Measurements from ENCODE around the gene TCHP. TPM values are rescaled to one million over a fixed set of nuclear protein-coding genes. Genes with fewer than 3 reads are reported as not detected.

TCHP gene
- total and polyA plus RNA-seq, 7 experiments from 2014 or later: 10.1 to 40.0 (median 29.8) TPM

GRCh38 chr12:109912855-109913321 lies 12.8 kb downstream of the TCHP start:
- Mint-ChIP-seq H3K4me3 (no peak overlapping the region), H3K27me3 (no peaks in the 10 kb centered on the region), H3K4me1 (peaks cover 0 to 6% (median 0%) of the 10 kb centered on the region in 7 donors), H3K27ac (no peak overlapping the region), H3K9me3 (no peaks in the 10 kb centered on the region), H3K36me3 (peaks cover 11 to 58% (median 21%) of the 10 kb centered on the region in 5 donors)
- no peaks in the 10 kb centered on the region for H3K9me3 ChIP-seq (ENCODE audit: control insufficient read depth in 2 of 3, low read length in 3 of 3)
- H3K4me3 ChIP-seq (ENCODE audit: low read length): no peak overlapping the region
- no peaks in the 10 kb centered on the region for H3K4me1 ChIP-seq (ENCODE audit: control insufficient read depth in 2 of 2, insufficient read depth in 2 of 2, low read length in 2 of 2)
- no peak overlapping the region for H3K27ac ChIP-seq (ENCODE audit: low read depth, low read length)
- DNase-seq (no peak), ATAC-seq (no peak)
- POLR2A ChIA-PET: no interaction called here
- no peaks in the 10 kb centered on the region for H3K27me3 ChIP-seq (ENCODE audit: control insufficient read depth in 2 of 2, insufficient read depth in 2 of 2, low read length in 2 of 2)
- peaks cover 28 to 98% (median 31%) of the 10 kb centered on the region in 3 experiments for H3K36me3 ChIP-seq (ENCODE audit: control insufficient read depth in 2 of 3, insufficient read depth in 3 of 3, low read length in 3 of 3)
- CTCF ChIA-PET: interaction anchor here (0.6 kb wide), 1 partner anchor 574 kb away, joined by 7 read pairs; no protein-coding TSS in a partner anchor
- intact Hi-C loops (cut with micrococcal nuclease): no loop called here

GRCh38 chr12:109914461-109914860 lies 14.4 kb downstream of the TCHP start:
- H3K36me3 Mint-ChIP-seq: peaks cover 9 to 58% (median 20%) of the 10 kb centered on the region in 5 donors
- no peaks in the 10 kb centered on the region for H3K9me3 ChIP-seq (ENCODE audit: control insufficient read depth in 2 of 3, low read length in 3 of 3)
- no peaks in the 10 kb centered on the region for H3K4me1 ChIP-seq (ENCODE audit: control insufficient read depth in 2 of 2, insufficient read depth in 2 of 2, low read length in 2 of 2)
- intact Hi-C loops (cut with micrococcal nuclease): no loop called here
- no peaks in the 10 kb centered on the region for H3K27me3 ChIP-seq (ENCODE audit: control insufficient read depth in 2 of 2, insufficient read depth in 2 of 2, low read length in 2 of 2)
- H3K36me3 ChIP-seq (ENCODE audit: control insufficient read depth in 2 of 3, insufficient read depth in 3 of 3, low read length in 3 of 3): peaks cover 22 to 96% (median 24%) of the 10 kb centered on the region in 3 experiments
- DNase-seq: no peak
- CTCF ChIA-PET: interaction anchor here (0.7 kb wide), 1 partner anchor 40 kb away, joined by 6 read pairs; no protein-coding TSS in a partner anchor
- H3K27ac ChIP-seq (ENCODE audit: low read depth, low read length): no peak overlapping the region
- POLR2A ChIA-PET: no interaction called here
- no peaks in the 10 kb centered on the region for H3K27me3 Mint-ChIP-seq
- no peak for ATAC-seq
- H3K9me3 Mint-ChIP-seq: no peaks in the 10 kb centered on the region
- no peak overlapping the region for H3K4me3 Mint-ChIP-seq
- no peak overlapping the region for H3K4me3 ChIP-seq (ENCODE audit: low read length)
- peaks cover 0 to 3% (median 0%) of the 10 kb centered on the region in 7 donors for H3K4me1 Mint-ChIP-seq
- H3K27ac Mint-ChIP-seq: no peak overlapping the region

GRCh38 chr12:109915171-109916040 lies 15.3 kb downstream of the TCHP start:
- intact Hi-C loops (cut with micrococcal nuclease): no loop called here
- no peak for DNase-seq
- CTCF ChIA-PET: interaction anchor here (0.5 to 0.7 kb wide), 2 partner anchors 41 to 1792 kb away, joined by 3 to 6 read pairs; no protein-coding TSS in a partner anchor
- H3K27me3 Mint-ChIP-seq: no peaks in the 10 kb centered on the region
- no peak overlapping the region for H3K4me3 Mint-ChIP-seq
- Histone ChIP-seq H3K27ac (ENCODE audit: low read depth, low read length) (no peak overlapping the region), H3K4me3 (ENCODE audit: low read length) (no peak overlapping the region), H3K4me1 (ENCODE audit: control insufficient read depth in 2 of 2, insufficient read depth in 2 of 2, low read length in 2 of 2) (no peaks in the 10 kb centered on the region), H3K27me3 (ENCODE audit: control insufficient read depth in 2 of 2, insufficient read depth in 2 of 2, low read length in 2 of 2) (no peaks in the 10 kb centered on the region), H3K9me3 (ENCODE audit: control insufficient read depth in 2 of 3, low read length in 3 of 3) (no peaks in the 10 kb centered on the region), H3K36me3 (ENCODE audit: control insufficient read depth in 2 of 3, insufficient read depth in 3 of 3, low read length in 3 of 3) (peaks cover 22 to 95% (median 24%) of the 10 kb centered on the region in 3 experiments)
- POLR2A ChIA-PET: interaction anchor here (1.0 kb wide), 1 partner anchor 8 kb away, joined by 3 read pairs; no protein-coding TSS in a partner anchor
- peaks cover 14 to 68% (median 22%) of the 10 kb centered on the region in 5 donors for H3K36me3 Mint-ChIP-seq
- ATAC-seq: no peak
- H3K27ac Mint-ChIP-seq: no peak overlapping the region
- H3K4me1 Mint-ChIP-seq: peaks cover 0 to 3% (median 0%) of the 10 kb centered on the region in 7 donors
- no peaks in the 10 kb centered on the region for H3K9me3 Mint-ChIP-seq

GRCh38 chr12:109916045-109916444 lies 16.0 kb downstream of the TCHP start:
- peaks cover 18 to 69% (median 24%) of the 10 kb centered on the region in 5 donors for H3K36me3 Mint-ChIP-seq
- peaks cover 22 to 95% (median 24%) of the 10 kb centered on the region in 3 experiments for H3K36me3 ChIP-seq (ENCODE audit: control insufficient read depth in 2 of 3, insufficient read depth in 3 of 3, low read length in 3 of 3)
- intact Hi-C loops (cut with micrococcal nuclease): no loop called here
- no peaks in the 10 kb centered on the region for H3K9me3 ChIP-seq (ENCODE audit: control insufficient read depth in 2 of 3, low read length in 3 of 3)
- no peaks in the 10 kb centered on the region for H3K27me3 ChIP-seq (ENCODE audit: control insufficient read depth in 2 of 2, insufficient read depth in 2 of 2, low read length in 2 of 2)
- ATAC-seq: no peak
- no peak overlapping the region for H3K27ac ChIP-seq (ENCODE audit: low read depth, low read length)
- no peak overlapping the region for H3K4me3 Mint-ChIP-seq
- no peak overlapping the region for H3K4me3 ChIP-seq (ENCODE audit: low read length)
- H3K4me1 Mint-ChIP-seq: peaks cover 0 to 3% (median 0%) of the 10 kb centered on the region in 7 donors
- ChIA-PET POLR2A (interaction anchor here (0.8 to 1.0 kb wide), 2 partner anchors 8 to 11 kb away, joined by 3 to 4 read pairs; no protein-coding TSS in a partner anchor), CTCF (no interaction called here)
- H3K4me1 ChIP-seq (ENCODE audit: control insufficient read depth in 2 of 2, insufficient read depth in 2 of 2, low read length in 2 of 2): no peaks in the 10 kb centered on the region
- DNase-seq: no peak
- no peaks in the 10 kb centered on the region for H3K27me3 Mint-ChIP-seq
- H3K9me3 Mint-ChIP-seq: no peaks in the 10 kb centered on the region
- H3K27ac Mint-ChIP-seq: peak overlapping the region in 2 of 9 donors; percentile 46 to 50

- H3K27me3 ChIP-seq (ENCODE audit: control insufficient read depth in 2 of 2, insufficient read depth in 2 of 2, low read length in 2 of 2): no peaks in the 10 kb centered on the region
- H3K27me3 Mint-ChIP-seq: no peaks in the 10 kb centered on the region
- peaks cover 13 to 75% (median 24%) of the 10 kb centered on the region in 3 experiments for H3K36me3 ChIP-seq (ENCODE audit: control insufficient read depth in 2 of 3, insufficient read depth in 3 of 3, low read length in 3 of 3)
- no peaks in the 10 kb centered on the region for H3K9me3 Mint-ChIP-seq
- no peak overlapping the region for H3K4me3 Mint-ChIP-seq
- CTCF ChIA-PET: interaction anchor here (0.9 kb wide), 1 partner anchor 74 kb away, joined by 3 read pairs; no protein-coding TSS in a partner anchor
- no peaks in the 10 kb centered on the region for H3K4me1 ChIP-seq (ENCODE audit: control insufficient read depth in 2 of 2, insufficient read depth in 2 of 2, low read length in 2 of 2)
- ATAC-seq (no peak), DNase-seq (no peak)
- no peak overlapping the region for H3K27ac Mint-ChIP-seq
- peaks cover 0 to 4% (median 0%) of the 10 kb centered on the region in 7 donors for H3K4me1 Mint-ChIP-seq
- peaks cover 18 to 57% (median 22%) of the 10 kb centered on the region in 5 donors for H3K36me3 Mint-ChIP-seq
- POLR2A ChIA-PET: no interaction called here
- H3K4me3 ChIP-seq (ENCODE audit: low read length): no peak overlapping the region
- H3K9me3 ChIP-seq (ENCODE audit: control insufficient read depth in 2 of 3, low read length in 3 of 3): no peaks in the 10 kb centered on the region
- intact Hi-C loops (cut with micrococcal nuclease): no loop called here
- H3K27ac ChIP-seq (ENCODE audit: low read depth, low read length): no peak overlapping the region
Measured at GRCh38 chr12:109919456-109919855, 19.4 kb downstream of the TCHP start.

- Histone ChIP-seq H3K4me1 (ENCODE audit: control insufficient read depth in 2 of 2, insufficient read depth in 2 of 2, low read length in 2 of 2) (no peaks in the 10 kb centered on the region), H3K36me3 (ENCODE audit: control insufficient read depth in 2 of 3, insufficient read depth in 3 of 3, low read length in 3 of 3) (peaks cover 6 to 66% (median 16%) of the 10 kb centered on the region in 3 experiments), H3K9me3 (ENCODE audit: control insufficient read depth in 2 of 3, low read length in 3 of 3) (no peaks in the 10 kb centered on the region), H3K27me3 (ENCODE audit: control insufficient read depth in 2 of 2, insufficient read depth in 2 of 2, low read length in 2 of 2) (no peaks in the 10 kb centered on the region), H3K4me3 (ENCODE audit: low read length) (no peak overlapping the region), H3K27ac (ENCODE audit: low read depth, low read length) (no peak overlapping the region)
- ChIA-PET POLR2A (no interaction called here), CTCF (interaction anchor here (0.9 kb wide), 1 partner anchor 75 kb away, joined by 3 read pairs; no protein-coding TSS in a partner anchor)
- Mint-ChIP-seq H3K27me3 (no peaks in the 10 kb centered on the region), H3K9me3 (no peaks in the 10 kb centered on the region), H3K4me3 (no peak overlapping the region), H3K4me1 (peaks cover 0 to 4% (median 0%) of the 10 kb centered on the region in 7 donors), H3K27ac (peak overlapping the region in 2 of 9 donors; percentile 25 to 33), H3K36me3 (peaks cover 16 to 53% (median 18%) of the 10 kb centered on the region in 5 donors)
- ATAC-seq: no peak
- DNase-seq: no peak
- intact Hi-C loops (cut with micrococcal nuclease): no loop called here
Measured at GRCh38 chr12:109920261-109920780, 20.2 kb downstream of the TCHP start.
